Esophagus squamous epithelium (tissue), 5 donors: ENCODE results near the gene TERT. TPM values are rescaled to one million over a fixed set of nuclear protein-coding genes. Genes with fewer than 3 reads are reported as not detected.

ENCODE experiments used
- DNase-seq: peaks from one replicate; lab custom pipeline; 2025; lab: John Stamatoyannopoulos, UW
- H3K27ac ChIP-seq, 4 donors: fragments of 200-600 bp; sonication (generic); one replicate each; pipeline ENCODE4 v1.5.1; 2016 to 2019; ENCODE audit warnings: mild to moderate bottlenecking in 1 of 4
- H3K27me3 ChIP-seq, 4 donors: fragments of 200-600 bp; sonication (generic); 1 replicate in 3 of 4; 2 replicates in 1 of 4; pipeline versions ENCODE4 v1.5.1 to v1.6.0; 2017 to 2021; ENCODE audit warnings: antibody characterized with exemption in 1 of 4
- H3K36me3 ChIP-seq, 3 donors: fragments of 200-600 bp; sonication (generic); one replicate each; pipeline ENCODE4 v1.5.1; 2016 to 2019
- H3K4me1 ChIP-seq, 3 donors: fragments of 200-600 bp; sonication (generic); one replicate each; pipeline ENCODE4 v1.5.1; 2017 to 2019
- H3K4me3 ChIP-seq, 4 donors: fragments of 200-600 bp; sonication (generic); 1 replicate in 3 of 4; 2 replicates in 1 of 4; pipeline ENCODE4 v1.5.1; 2016 to 2019; ENCODE audit warnings: mild to moderate bottlenecking in 2 of 4, moderate library complexity in 1 of 4
- H3K9me3 ChIP-seq, 3 donors: fragments of 200-600 bp; sonication (generic); one replicate each; pipeline ENCODE4 v1.5.1; 2016 to 2019
- POLR2A ChIP-seq, 4 donors: fragments of 450-650 bp; IDR thresholded peaks; one replicate each; pipeline ENCODE4 v1.6.1; 2017; ENCODE audit warnings: antibody characterized with exemption in 4 of 4, mild to moderate bottlenecking in 4 of 4, moderate library complexity in 3 of 4
- whole genome bisulfite sequencing, 2 donors: methylation state at CpG; one replicate each; pipeline ENCODE4 v1.1.5; 2018; 5-methylcytosine and 5-hydroxymethylcytosine counted together
- intact Hi-C: fragments of 100-400 bp; cut with DNase I; formaldehyde crosslinking; loops from one replicate; pipeline ENCODE4 v1.15.0; 2022
- total RNA-seq, 4 donors: library from RNA; depleted of rRNA; stranded (reverse); fragments of >200 nt; gene quantifications; one replicate each; pipeline ENCODE4 v1.1.0, GENCODE V29; 2016
- TF ChIP-seq, protein P1 (sequence below), 6 experiments: fragments of 450-650 bp in 4 of 6; fragments of 200-600 bp in 2 of 6; sonication (generic) in 2 of 6; IDR thresholded peaks; one replicate each; pipeline ENCODE4 v1.5.1; 2016 to 2019; ENCODE audit warnings: antibody characterized with exemption in 6 of 6, mild to moderate bottlenecking in 4 of 6, moderate library complexity in 4 of 6
- donor health status: DM: yes; HTN: yes; CAD: no.

Gene TERT
- total RNA-seq, 4 donors from 2014 or later, result 0.19 to 9.5 (median 0.31) TPM; not detected in 1

DNA sequence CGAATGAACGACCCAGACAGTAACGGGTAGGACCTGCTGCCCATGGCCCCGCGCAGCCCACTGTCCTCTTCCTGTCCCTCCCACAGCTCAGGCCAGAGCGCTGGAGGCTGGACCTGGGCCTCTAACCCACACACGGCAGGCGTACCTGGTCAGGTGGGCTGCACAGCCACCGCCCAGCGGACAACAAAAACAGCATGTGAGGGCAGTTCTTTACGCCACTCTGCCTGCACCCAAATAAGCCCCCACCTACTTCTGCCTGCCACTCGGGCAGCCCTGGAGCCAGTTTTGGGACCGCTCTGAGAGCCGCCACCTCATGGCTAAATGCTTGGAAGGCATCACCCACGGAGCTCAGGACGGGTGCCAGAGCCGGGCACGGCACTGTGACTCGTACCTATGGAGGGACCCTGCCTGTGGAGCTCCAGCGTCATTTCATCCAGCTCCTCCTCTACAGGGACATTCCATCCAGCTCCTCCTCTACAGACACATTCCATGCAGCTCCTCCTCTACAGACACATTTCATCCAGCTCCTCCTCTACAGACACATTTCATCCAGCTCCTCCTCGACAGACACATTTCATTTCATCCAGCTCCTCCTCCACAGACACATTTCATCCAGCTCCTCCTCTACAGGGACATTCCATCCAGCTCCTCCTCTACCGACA is 31.1 kb upstream of the TERT start:
- Histone ChIP-seq H3K4me3 (no peak overlapping the region), H3K36me3 (peaks cover 34 to 88% (median 34%) of the 10 kb centered on the region in 3 donors), H3K9me3 (no peaks in the 10 kb centered on the region), H3K27me3 (no peaks in the 10 kb centered on the region), H3K27ac (peak overlapping the region in 1 of 4 donors; percentile 61), H3K4me1 (peaks cover 9 to 37% (median 10%) of the 10 kb centered on the region in 3 donors)
- DNase-seq, result no peak
- no peak for TF ChIP-seq POLR2A (IDR thresholded peaks at IDR 0.05)
- TF ChIP-seq, protein P1, sequence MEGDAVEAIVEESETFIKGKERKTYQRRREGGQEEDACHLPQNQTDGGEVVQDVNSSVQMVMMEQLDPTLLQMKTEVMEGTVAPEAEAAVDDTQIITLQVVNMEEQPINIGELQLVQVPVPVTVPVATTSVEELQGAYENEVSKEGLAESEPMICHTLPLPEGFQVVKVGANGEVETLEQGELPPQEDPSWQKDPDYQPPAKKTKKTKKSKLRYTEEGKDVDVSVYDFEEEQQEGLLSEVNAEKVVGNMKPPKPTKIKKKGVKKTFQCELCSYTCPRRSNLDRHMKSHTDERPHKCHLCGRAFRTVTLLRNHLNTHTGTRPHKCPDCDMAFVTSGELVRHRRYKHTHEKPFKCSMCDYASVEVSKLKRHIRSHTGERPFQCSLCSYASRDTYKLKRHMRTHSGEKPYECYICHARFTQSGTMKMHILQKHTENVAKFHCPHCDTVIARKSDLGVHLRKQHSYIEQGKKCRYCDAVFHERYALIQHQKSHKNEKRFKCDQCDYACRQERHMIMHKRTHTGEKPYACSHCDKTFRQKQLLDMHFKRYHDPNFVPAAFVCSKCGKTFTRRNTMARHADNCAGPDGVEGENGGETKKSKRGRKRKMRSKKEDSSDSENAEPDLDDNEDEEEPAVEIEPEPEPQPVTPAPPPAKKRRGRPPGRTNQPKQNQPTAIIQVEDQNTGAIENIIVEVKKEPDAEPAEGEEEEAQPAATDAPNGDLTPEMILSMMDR (IDR thresholded peaks at IDR 0.05), result no peak
- intact Hi-C loops, result no loop called here
- WGBS, 2 donors, result 76 to 87% methylated on average over 15 to 18 of the region's 22 CpGs

DNA sequence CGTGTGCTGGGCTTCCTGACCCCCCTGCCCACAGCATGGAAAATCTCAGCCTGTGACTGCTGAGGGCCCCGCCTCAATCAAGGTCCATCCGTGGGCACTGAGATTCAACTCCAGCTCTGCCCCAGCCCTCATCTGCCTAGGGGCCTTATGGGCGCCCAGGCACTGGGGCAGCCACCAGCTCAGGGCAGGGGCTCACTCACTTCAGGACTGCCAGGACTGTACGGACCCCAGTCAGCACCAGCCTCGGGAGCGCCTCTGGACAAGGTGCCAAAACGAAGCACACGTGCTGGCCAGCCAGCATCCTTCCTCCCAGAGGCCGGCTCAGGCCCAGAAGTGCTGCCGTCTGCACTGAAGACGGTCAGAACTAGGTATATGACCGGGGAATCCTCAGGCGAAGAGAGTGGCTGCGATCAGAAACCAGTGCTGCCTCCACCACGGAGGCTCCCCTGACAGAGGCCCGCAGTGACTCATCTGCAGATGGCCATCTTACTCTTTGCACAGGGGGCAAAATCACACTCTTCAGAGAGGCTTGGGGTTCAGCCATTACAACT is 30.4 kb upstream of the TERT start:
- Histone ChIP-seq H3K27ac (no peak overlapping the region), H3K4me3 (no peak overlapping the region), H3K36me3 (peaks cover 38 to 88% (median 38%) of the 10 kb centered on the region in 3 donors), H3K4me1 (peaks cover 5 to 30% (median 7%) of the 10 kb centered on the region in 3 donors), H3K9me3 (no peaks in the 10 kb centered on the region), H3K27me3 (no peaks in the 10 kb centered on the region)
- no peak for DNase-seq
- TF ChIP-seq POLR2A (IDR thresholded peaks at IDR 0.05), result no peak
- TF ChIP-seq, protein P1 (IDR thresholded peaks at IDR 0.05), result no peak
- intact Hi-C loops, result no loop called here
- 95 to 100% methylated on average over 3 to 4 of the region's 17 CpGs for WGBS, 2 donors

DNA sequence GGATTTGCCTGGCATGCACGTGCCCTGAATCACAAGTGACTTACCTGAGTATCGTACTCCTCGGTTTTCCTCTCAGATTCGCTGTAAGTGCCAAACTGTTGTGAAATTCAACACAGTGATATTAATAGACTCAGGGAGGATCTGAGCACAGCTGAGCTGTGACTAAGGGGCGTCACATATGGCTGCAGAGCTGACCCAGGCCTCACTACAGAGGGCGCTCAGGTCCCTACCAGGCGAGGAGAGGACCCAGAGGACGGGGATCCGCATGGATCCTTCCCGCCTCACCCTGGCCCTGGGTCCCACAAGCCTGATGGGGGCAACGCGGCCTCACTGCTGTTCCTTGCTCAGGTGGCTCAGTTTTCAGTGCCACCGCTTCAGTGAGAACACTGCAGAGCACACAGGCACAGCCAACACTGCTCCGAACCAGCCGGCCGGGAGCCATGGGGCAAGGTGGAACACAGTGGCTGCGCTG is 29.9 kb upstream of the TERT start:
- H3K27ac ChIP-seq, result no peak overlapping the region
- H3K4me1 ChIP-seq, result peaks cover under 1 to 25% (median 3%) of the 10 kb centered on the region in 3 donors
- WGBS, 2 donors, result 74 to 92% methylated on average over 4 to 7 of the region's 17 CpGs
- H3K27me3 ChIP-seq, result no peaks in the 10 kb centered on the region
- TF ChIP-seq, protein P1 (IDR thresholded peaks at IDR 0.05), result no peak
- TF ChIP-seq POLR2A (IDR thresholded peaks at IDR 0.05), result no peak
- H3K36me3 ChIP-seq, result peaks cover 40 to 88% (median 41%) of the 10 kb centered on the region in 3 donors
- DNase-seq, result no peak
- intact Hi-C loops, result no loop called here
- no peak overlapping the region for H3K4me3 ChIP-seq
- no peaks in the 10 kb centered on the region for H3K9me3 ChIP-seq

DNA sequence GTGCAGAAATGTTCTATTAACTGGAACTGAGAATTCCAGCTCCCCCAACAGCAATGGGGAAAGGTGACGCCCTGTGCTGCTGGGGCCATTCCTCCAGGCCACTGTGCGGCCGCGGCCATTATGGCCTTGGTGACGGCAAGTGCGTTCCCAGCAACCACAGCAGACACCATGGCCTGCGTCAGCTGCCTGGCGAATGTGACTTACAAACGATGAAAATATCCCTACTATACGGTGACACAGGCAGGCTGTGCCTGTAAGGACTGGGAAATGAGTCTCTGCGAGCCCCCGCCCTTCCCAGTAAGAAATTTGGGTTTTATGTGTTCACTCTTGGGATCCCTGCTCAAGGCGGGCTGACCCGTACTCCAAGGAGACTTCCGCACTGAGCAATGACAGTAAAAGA is 29.4 kb upstream of the TERT start:
- H3K9me3 ChIP-seq, result no peaks in the 10 kb centered on the region
- intact Hi-C loops, result no loop called here
- H3K4me3 ChIP-seq, result no peak overlapping the region
- peaks cover 0 to 22% (median 3%) of the 10 kb centered on the region in 3 donors for H3K4me1 ChIP-seq
- H3K36me3 ChIP-seq, result peaks cover 43 to 88% (median 45%) of the 10 kb centered on the region in 3 donors
- TF ChIP-seq, protein P1 (IDR thresholded peaks at IDR 0.05), result no peak
- TF ChIP-seq POLR2A (IDR thresholded peaks at IDR 0.05), result no peak
- H3K27me3 ChIP-seq, result no peaks in the 10 kb centered on the region
- whole genome bisulfite sequencing, 2 donors, result 90 to 98% methylated on average over 14 to 15 of the region's 15 CpGs
- H3K27ac ChIP-seq, result no peak overlapping the region
- no peak for DNase-seq

DNA sequence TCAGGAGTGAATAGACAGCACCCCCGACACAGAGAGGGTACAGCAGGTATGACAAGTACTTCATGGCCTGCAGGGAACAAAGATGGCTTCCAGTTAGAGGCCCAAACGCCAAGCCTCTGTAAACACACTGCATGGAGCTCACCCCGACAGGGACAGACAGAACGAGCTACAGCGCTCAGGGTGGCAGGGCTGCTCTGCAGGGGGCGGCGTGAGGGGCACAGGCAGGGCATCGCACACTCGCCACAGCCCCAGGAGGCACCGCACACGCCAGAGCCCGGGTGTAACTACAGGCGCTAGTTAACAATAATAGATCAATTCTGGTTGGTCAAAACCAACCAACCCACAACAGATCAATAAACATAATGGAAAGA is 28.9 kb upstream of the TERT start:
- no peak for DNase-seq
- intact Hi-C loops, result no loop called here
- Histone ChIP-seq H3K9me3 (no peaks in the 10 kb centered on the region), H3K4me1 (peaks cover 0 to 18% (median 3%) of the 10 kb centered on the region in 3 donors), H3K27me3 (no peaks in the 10 kb centered on the region), H3K36me3 (peaks cover 43 to 88% (median 49%) of the 10 kb centered on the region in 3 donors), H3K4me3 (no peak overlapping the region), H3K27ac (no peak overlapping the region)
- WGBS, 2 donors, result 93 to 96% methylated on average over 6 to 13 of the region's 13 CpGs
- TF ChIP-seq POLR2A (IDR thresholded peaks at IDR 0.05), result no peak
- TF ChIP-seq, protein P1 (IDR thresholded peaks at IDR 0.05), result no peak
